ENCODE measurements around the gene MARK3. TPM values are rescaled to one million over a fixed set of nuclear protein-coding genes. Genes with fewer than 3 reads are reported as not detected.
A peak's percentile ranks its signal among the peaks of the same experiment; 100 is the strongest.

The MARK3 gene
- total and polyA plus RNA-seq, 2 of the 13 experiments (the other 11 are each of a cell fraction or from before 2014, with no cell fraction given): 47.7 to 56.6 TPM

GRCh38 chr14:103385152-103385928 lies at the start of gene MARK3 (continued):
- TF ChIP-seq ZNF280D (CRISPR knock-in tag; IDR thresholded peaks at IDR 0.05) (no peak), ZNF556 (CRISPR knock-in tag; IDR thresholded peaks at IDR 0.05; ENCODE audit: borderline replicate concordance) (no peak), HOXA9 (CRISPR knock-in tag; IDR thresholded peaks at IDR 0.05; ENCODE audit: borderline replicate concordance) (no peak), ZSCAN12 (CRISPR knock-in tag; IDR thresholded peaks at IDR 0.05) (no peak; the same call in 1 of the 2 replicates), TGIF2 (CRISPR knock-in tag; IDR thresholded peaks at IDR 0.05) (0 out of 2 replicates have a peak, but pooled peaks have one; percentile 21), ZNF550 (CRISPR knock-in tag; IDR thresholded peaks at IDR 0.05; ENCODE audit: borderline replicate concordance) (no peak), RARG (CRISPR knock-in tag; IDR thresholded peaks at IDR 0.05; ENCODE audit: low read depth) (no peak), MXI1 (IDR thresholded peaks at IDR 0.05; ENCODE audit: borderline replicate concordance, low read depth, low read length) (peak; percentile 83; the same call in 1 of the 3 replicates), ZFP91 (CRISPR knock-in tag; IDR thresholded peaks at IDR 0.05; ENCODE audit: borderline replicate concordance) (peak; percentile 31; the same call in 1 of the 2 replicates), TCF12 (IDR thresholded peaks at IDR 0.05) (no peak), TCF12 (CRISPR knock-in tag; IDR thresholded peaks at IDR 0.05) (peak; percentile 57; the same call in 1 of the 2 replicates), ZBTB33 (CRISPR knock-in tag; IDR thresholded peaks at IDR 0.05) (no peak), HMG20A (CRISPR knock-in tag; IDR thresholded peaks at IDR 0.05; ENCODE audit: borderline replicate concordance) (no peak), POLR2A (IDR thresholded peaks at IDR 0.05; ENCODE audit: insufficient read depth in 1 of 2, low read depth in 2 of 2, low read length in 2 of 2) (peak; percentile 60 to 85; a peak in 3 of 4 replicates), FOXJ3 (CRISPR knock-in tag; IDR thresholded peaks at IDR 0.05; ENCODE audit: borderline replicate concordance) (no peak), EZH2 (conservative IDR thresholded peaks at IDR 0.05; ENCODE audit: low read depth, low read length) (no peak), ZNF879 (CRISPR knock-in tag; IDR thresholded peaks at IDR 0.05) (no peak), GATAD2A (CRISPR knock-in tag; IDR thresholded peaks at IDR 0.05) (no peak), HMG20B (CRISPR knock-in tag; conservative IDR thresholded peaks at IDR 0.05) (no peak), ELF1 (CRISPR knock-in tag; IDR thresholded peaks at IDR 0.05) (0 out of 2 replicates have a peak, but pooled peaks have one; percentile 28), ZHX1 (CRISPR knock-in tag; IDR thresholded peaks at IDR 0.05; ENCODE audit: low read depth) (no peak)
